ENCODE results near the gene CCDC112.
"Not testable (repeated sequence)": the region's sequence is repeated elsewhere in the genome, so short reads cannot be mapped to it uniquely, and the experiment has no call there.

The CCDC112 gene

DNA sequence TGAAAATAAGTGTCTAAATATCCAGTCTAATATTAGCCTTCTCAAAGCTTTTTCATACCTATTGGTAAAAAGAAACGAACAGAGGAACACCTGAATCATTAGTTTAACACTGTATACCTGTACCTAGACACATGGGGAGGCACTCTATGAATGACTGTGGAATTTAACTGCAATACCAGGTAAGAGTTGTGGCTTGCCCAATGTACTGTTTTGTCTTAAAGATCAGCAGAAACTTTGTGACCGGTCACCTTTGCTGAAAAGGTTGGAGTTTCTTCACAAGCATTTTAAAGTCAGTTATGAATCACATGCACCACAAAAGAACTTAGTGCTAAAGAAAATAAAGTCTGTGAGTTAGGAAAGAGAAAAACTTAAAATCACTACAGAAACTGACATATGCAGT, 36.2 kb downstream of the CCDC112 start:
- TF ChIP-seq MYC (IDR thresholded peaks at IDR 0.05; ENCODE audit: low read depth, low read length) = no peak
- no peak for TF ChIP-seq POLR2A (IDR thresholded peaks at IDR 0.05; ENCODE audit: extremely low read depth, insufficient read length)
- TF ChIP-seq, protein P1, sequence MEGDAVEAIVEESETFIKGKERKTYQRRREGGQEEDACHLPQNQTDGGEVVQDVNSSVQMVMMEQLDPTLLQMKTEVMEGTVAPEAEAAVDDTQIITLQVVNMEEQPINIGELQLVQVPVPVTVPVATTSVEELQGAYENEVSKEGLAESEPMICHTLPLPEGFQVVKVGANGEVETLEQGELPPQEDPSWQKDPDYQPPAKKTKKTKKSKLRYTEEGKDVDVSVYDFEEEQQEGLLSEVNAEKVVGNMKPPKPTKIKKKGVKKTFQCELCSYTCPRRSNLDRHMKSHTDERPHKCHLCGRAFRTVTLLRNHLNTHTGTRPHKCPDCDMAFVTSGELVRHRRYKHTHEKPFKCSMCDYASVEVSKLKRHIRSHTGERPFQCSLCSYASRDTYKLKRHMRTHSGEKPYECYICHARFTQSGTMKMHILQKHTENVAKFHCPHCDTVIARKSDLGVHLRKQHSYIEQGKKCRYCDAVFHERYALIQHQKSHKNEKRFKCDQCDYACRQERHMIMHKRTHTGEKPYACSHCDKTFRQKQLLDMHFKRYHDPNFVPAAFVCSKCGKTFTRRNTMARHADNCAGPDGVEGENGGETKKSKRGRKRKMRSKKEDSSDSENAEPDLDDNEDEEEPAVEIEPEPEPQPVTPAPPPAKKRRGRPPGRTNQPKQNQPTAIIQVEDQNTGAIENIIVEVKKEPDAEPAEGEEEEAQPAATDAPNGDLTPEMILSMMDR (IDR thresholded peaks at IDR 0.05; ENCODE audit: low read depth, low read length) = no peak
- TF ChIP-seq, protein P2, sequence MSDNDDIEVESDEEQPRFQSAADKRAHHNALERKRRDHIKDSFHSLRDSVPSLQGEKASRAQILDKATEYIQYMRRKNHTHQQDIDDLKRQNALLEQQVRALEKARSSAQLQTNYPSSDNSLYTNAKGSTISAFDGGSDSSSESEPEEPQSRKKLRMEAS (IDR thresholded peaks at IDR 0.05; ENCODE audit: low read depth, low read length) = no peak
- peak overlapping the region; percentile 81 for H3K4me3 ChIP-seq (ENCODE audit: low read depth, low read length)
- no peak for DNase-seq (ENCODE audit: low read depth)

DNA sequence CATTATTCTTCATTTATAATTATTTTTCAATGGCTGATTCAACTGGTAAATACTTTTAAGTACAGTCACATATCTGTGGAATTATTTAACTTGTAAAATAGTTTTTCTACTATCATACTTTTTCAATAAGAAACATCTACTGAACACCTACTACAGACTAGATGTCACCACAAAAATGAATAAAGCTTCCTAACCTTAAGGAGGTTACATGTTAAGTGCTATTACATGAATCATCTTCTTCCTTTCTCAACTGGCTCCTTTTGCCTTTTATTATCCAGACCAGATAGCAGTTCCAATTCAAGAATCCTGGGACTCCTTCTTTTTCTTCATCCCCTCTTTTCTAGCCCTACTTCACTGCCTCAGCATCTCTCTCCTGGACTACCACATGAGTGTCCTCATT, 38.5 kb downstream of the CCDC112 start:
- TF ChIP-seq POLR2A (IDR thresholded peaks at IDR 0.05; ENCODE audit: extremely low read depth, insufficient read length) = no peak
- TF ChIP-seq, protein P2 (IDR thresholded peaks at IDR 0.05; ENCODE audit: low read depth, low read length) = no peak
- no peak for DNase-seq (ENCODE audit: low read depth)
- no peak overlapping the region for H3K4me3 ChIP-seq (ENCODE audit: low read depth, low read length)

DNA sequence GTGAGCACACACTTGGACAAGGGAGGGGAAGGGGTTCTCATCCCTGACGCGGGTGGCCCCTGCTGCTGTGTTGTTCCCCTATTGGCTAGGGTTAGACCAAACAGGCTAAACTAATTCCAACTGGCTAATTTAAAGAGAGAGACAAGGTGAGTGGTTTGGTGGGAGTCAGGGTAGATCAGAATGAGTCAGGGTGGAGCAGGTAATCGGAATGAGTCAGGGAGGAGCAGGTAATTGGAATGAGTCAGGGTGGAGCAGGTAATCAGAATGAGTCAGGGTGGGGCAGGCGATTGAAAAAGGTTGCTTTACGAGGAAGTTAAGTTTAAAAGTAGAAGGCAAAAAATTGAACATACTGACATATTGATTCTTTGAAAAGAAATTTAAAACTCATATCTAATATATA, 47.1 kb downstream of the CCDC112 start:
- H3K4me3 ChIP-seq (ENCODE audit: low read depth, low read length); DNase-seq (ENCODE audit: low read depth): not testable (repeated sequence)

DNA sequence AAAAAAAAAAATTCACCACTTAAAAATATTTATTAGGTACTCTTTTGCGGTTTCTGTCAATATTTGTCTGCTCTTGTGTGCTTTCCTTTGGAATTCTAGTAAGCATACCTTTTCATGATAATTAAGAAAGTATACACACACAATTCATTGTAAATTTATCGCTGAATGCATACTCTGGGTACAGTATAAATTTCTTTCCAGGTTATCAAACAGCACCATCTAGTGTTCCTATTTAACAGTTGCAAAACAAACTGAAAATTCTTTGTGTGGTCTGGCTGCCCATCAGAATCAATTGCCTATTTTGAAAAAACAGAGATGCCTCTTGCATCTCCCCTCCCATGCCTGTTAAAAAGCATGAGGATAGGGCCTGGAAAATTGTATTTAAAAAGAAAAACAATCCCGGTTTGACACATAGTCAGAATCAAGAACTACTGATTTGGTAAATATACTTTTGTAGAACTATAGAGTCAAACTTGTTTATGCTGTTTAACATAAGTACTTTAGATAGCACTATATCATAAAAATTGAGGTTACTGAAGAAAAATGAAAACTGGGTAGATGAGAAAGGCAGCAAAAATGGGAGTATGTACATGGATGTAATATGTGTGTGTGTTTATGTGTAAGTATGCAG, 50.0 kb downstream of the CCDC112 start:
- DNase-seq (ENCODE audit: low read depth) = peak; percentile 63
- no peak overlapping the region for H3K4me3 ChIP-seq (ENCODE audit: low read depth, low read length)
- TF ChIP-seq, protein P2 (IDR thresholded peaks at IDR 0.05; ENCODE audit: low read depth, low read length) = no peak
- no peak for TF ChIP-seq POLR2A (IDR thresholded peaks at IDR 0.05; ENCODE audit: extremely low read depth, insufficient read length)
- TF ChIP-seq, protein P1 (IDR thresholded peaks at IDR 0.05; ENCODE audit: low read depth, low read length) = no peak
- TF ChIP-seq MYC (IDR thresholded peaks at IDR 0.05; ENCODE audit: low read depth, low read length) = no peak

DNA sequence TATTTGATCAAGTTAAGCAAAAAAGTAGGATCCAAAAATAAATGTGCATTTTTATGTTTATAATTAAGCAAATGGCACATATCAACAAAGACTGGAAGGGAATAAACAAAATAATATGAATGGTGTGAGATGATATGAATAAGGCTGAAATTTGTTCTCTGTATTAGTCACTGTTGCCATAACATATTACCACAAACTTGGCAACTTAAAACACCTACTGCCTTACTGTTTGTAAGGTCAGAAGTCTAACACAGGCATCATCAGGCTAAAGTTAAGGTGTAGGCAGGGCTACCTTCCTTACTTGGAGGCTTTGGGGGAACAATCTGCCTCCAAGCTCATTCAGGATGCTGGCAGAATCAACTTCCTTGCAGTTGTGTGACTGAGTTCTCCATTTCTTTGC, 53.0 kb downstream of the CCDC112 start:
- TF ChIP-seq MYC (IDR thresholded peaks at IDR 0.05; ENCODE audit: low read depth, low read length) = no peak
- TF ChIP-seq, protein P1 (IDR thresholded peaks at IDR 0.05; ENCODE audit: low read depth, low read length) = no peak
- TF ChIP-seq, protein P2 (IDR thresholded peaks at IDR 0.05; ENCODE audit: low read depth, low read length) = no peak
- TF ChIP-seq POLR2A (IDR thresholded peaks at IDR 0.05; ENCODE audit: extremely low read depth, insufficient read length) = no peak
- DNase-seq (ENCODE audit: low read depth) = no peak
- H3K4me3 ChIP-seq (ENCODE audit: low read depth, low read length) = no peak overlapping the region

DNA sequence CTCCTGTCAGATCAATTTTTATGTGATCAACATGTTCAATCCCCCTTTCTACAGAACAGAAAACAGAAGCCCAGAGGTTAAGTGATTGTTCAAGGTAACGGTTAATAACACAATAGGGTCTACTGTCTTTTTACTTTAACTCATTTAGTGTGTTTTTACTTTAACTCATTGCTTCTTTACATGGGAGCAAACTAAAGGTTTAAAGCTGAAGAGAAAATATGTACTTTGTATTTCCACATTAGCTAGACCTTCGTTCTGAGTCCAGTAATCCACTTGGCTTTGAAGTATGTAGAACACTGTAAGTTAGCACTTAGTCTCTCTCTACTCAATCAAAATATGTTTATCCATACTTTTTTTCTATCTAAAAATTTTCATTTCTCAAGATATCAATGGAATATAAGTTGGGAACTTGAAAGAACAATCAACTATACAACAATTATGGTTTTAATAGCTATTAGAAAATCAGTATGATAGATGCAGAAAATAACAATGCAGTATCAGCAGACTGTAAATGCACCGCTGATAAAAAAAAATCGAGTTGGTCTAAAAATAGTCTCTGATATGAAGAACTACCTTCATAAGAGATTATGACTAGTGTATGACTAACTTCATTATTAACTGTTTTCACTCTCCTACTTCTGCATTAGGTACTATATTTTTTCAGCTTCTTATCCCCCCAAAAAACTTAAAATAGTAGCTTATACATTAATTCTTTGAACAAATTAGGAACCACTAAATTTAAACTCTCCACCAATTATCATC, 54.4 kb downstream of the CCDC112 start:
- no peak overlapping the region for H3K4me3 ChIP-seq (ENCODE audit: low read depth, low read length)
- TF ChIP-seq MYC (IDR thresholded peaks at IDR 0.05; ENCODE audit: low read depth, low read length) (no peak), POLR2A (IDR thresholded peaks at IDR 0.05; ENCODE audit: extremely low read depth, insufficient read length) (no peak)
- TF ChIP-seq, protein P2 (IDR thresholded peaks at IDR 0.05; ENCODE audit: low read depth, low read length) = no peak
- TF ChIP-seq, protein P1 (IDR thresholded peaks at IDR 0.05; ENCODE audit: low read depth, low read length) = no peak

More for the DNA sequence above, 54.4 kb downstream of the CCDC112 start:
- no peak for DNase-seq (ENCODE audit: low read depth)

All from NB4 (cell line).